ENCODE results near the gene TMEM150B. TPM values are rescaled to one million over a fixed set of nuclear protein-coding genes. Genes with fewer than 3 reads are reported as not detected.

The TMEM150B gene
- total RNA-seq, 6 experiments from 2014 or later, result 1.1 to 5.6 (median 2.2) TPM

DNA sequence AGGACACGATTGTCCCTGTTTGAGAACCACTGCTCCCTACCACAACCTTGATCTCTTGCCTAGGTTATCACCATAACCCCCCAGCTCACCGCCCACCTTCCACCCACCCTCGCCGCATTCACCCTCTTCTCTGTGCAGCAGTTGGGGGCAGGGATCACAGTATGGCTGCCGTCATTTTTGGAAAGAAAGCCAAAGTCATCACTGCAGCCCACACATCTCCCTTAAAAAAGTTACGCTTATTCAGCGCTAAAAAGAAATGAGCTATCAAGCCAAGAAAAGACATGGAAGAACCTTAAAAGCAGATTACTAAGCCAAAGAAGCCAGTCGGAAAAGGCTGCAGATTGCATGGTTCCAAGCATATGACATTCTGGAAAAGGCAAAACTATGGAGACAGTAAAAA, 55.8 kb downstream of the TMEM150B start:
- TF ChIP-seq POLR2A (IDR thresholded peaks at IDR 0.05) (no peak), CTCF (IDR thresholded peaks at IDR 0.05) (no peak)
- WGBS (ENCODE audit: insufficient coverage, low coverage, low lambda C conversion rate, missing lambda C conversion rate), result 90% methylated on average over 7 of the region's 8 CpGs
- Histone ChIP-seq H3K27ac (no peak overlapping the region), H3K4me1 (no peaks in the 10 kb centered on the region), H3K27me3 (no peaks in the 10 kb centered on the region), H3K4me3 (no peak overlapping the region), H3K9me3 (no peaks in the 10 kb centered on the region), H3K36me3 (no peaks in the 10 kb centered on the region)
- intact Hi-C loops (cut with DNase I), result no loop called here
- DNase-seq (no peak), ATAC-seq (no peak)

DNA sequence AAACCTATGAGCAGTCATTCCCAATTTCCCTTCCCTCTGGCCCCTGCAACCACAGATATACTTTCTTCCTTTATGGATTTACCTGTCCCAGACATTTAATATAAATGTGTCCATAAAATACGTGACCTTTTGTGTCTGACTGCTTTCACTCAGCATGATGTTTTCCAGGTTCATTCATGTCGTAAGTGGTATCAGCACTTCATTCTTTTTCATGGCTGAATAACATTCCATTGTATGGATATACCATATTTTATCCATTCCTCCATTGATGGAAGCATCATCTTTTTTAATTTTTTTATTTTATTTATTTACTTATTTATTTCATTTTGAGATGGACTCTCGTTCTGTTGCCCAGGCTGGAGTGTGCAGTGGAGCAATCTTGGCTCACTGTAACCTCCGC, 58.3 kb downstream of the TMEM150B start:
- Histone ChIP-seq H3K27ac (no peak overlapping the region), H3K27me3 (no peaks in the 10 kb centered on the region), H3K9me3 (no peaks in the 10 kb centered on the region), H3K4me1 (no peaks in the 10 kb centered on the region), H3K4me3 (no peak overlapping the region), H3K36me3 (no peaks in the 10 kb centered on the region)
- WGBS (ENCODE audit: insufficient coverage, low coverage, low lambda C conversion rate, missing lambda C conversion rate), result 98% methylated on average over 4 of the region's 4 CpGs
- TF ChIP-seq POLR2A (IDR thresholded peaks at IDR 0.05), result no peak
- no peak for TF ChIP-seq CTCF (IDR thresholded peaks at IDR 0.05)
- intact Hi-C loops (cut with DNase I), result no loop called here
- no peak for ATAC-seq
- no peak for DNase-seq

- 90% methylated on average over 3 of the region's 3 CpGs for whole genome bisulfite sequencing (ENCODE audit: insufficient coverage, low coverage, low lambda C conversion rate, missing lambda C conversion rate)
- intact Hi-C loops (cut with DNase I), result no loop called here
- H3K27ac ChIP-seq, result no peak overlapping the region
- H3K4me1 ChIP-seq, result no peaks in the 10 kb centered on the region
- H3K4me3 ChIP-seq, result no peak overlapping the region
- no peaks in the 10 kb centered on the region for H3K9me3 ChIP-seq
- ATAC-seq, result no peak
- no peaks in the 10 kb centered on the region for H3K27me3 ChIP-seq
- H3K36me3 ChIP-seq, result no peaks in the 10 kb centered on the region
- TF ChIP-seq CTCF (IDR thresholded peaks at IDR 0.05) (no peak), POLR2A (IDR thresholded peaks at IDR 0.05) (no peak)
- DNase-seq, result no peak
Measured at GRCh38 chr19:55266404-55266803, 58.7 kb downstream of the TMEM150B start.

- no peaks in the 10 kb centered on the region for H3K9me3 ChIP-seq
- no peak overlapping the region for H3K27ac ChIP-seq
- H3K36me3 ChIP-seq, result no peaks in the 10 kb centered on the region
- no peaks in the 10 kb centered on the region for H3K27me3 ChIP-seq
- intact Hi-C loops (cut with DNase I), result no loop called here
- TF ChIP-seq POLR2A (IDR thresholded peaks at IDR 0.05) (no peak), CTCF (IDR thresholded peaks at IDR 0.05) (no peak)
- DNase-seq (no peak), ATAC-seq (peak in 1 of 4 donors; percentile 27)
- H3K4me1 ChIP-seq, result no peaks in the 10 kb centered on the region
- WGBS (ENCODE audit: insufficient coverage, low coverage, low lambda C conversion rate, missing lambda C conversion rate), result 71% methylated on average over 4 of the region's 12 CpGs
- H3K4me3 ChIP-seq, result no peak overlapping the region
Measured at GRCh38 chr19:55265723-55266386, 59.3 kb downstream of the TMEM150B start.
